D721Med (cell line): ENCODE measurements around the gene TIAM1.
A peak's percentile ranks its signal among the peaks of the same experiment; 100 is the strongest.

Source experiments
- DNase-seq: peaks from one replicate; pipeline ENCODE4 v3.0.0; 2011; ENCODE audit warnings: low spot score; ENCODE audit not compliant: insufficient read length
- FAIRE-seq: peaks from 2 replicates; lab custom pipeline; 2011; peaks lifted over from hg19 to GRCh38; lab: Jason Lieb, UNC
- CTCF ChIP-seq: IDR thresholded peaks from 2 replicates; pipeline ENCODE4 v1.5.1; 2012; ENCODE audit warnings: mild to moderate bottlenecking, control low read depth; ENCODE audit not compliant: insufficient read depth; ENCODE audit errors: missing control alignments

The TIAM1 gene

GRCh38 chr21:31103571-31104265 lies 240.3 kb downstream of the TIAM1 start:
- FAIRE-seq (no peak), DNase-seq (no peak)
- no peak for TF ChIP-seq CTCF

- TF ChIP-seq CTCF = no peak
- DNase-seq = no peak
- no peak for FAIRE-seq
Measured at GRCh38 chr21:31103163-31103562, 240.9 kb downstream of the TIAM1 start.

- no peak for DNase-seq
- FAIRE-seq = no peak
- TF ChIP-seq CTCF = no peak
Measured at GRCh38 chr21:31099122-31099521, 244.9 kb downstream of the TIAM1 start.

- no peak for FAIRE-seq
- peak; percentile 95 for TF ChIP-seq CTCF
- no peak for DNase-seq
Measured at GRCh38 chr21:31098576-31099005, 245.5 kb downstream of the TIAM1 start.

GRCh38 chr21:31092832-31093625 lies 251.0 kb downstream of the TIAM1 start:
- DNase-seq (no peak), FAIRE-seq (no peak)
- TF ChIP-seq CTCF = no peak

- no peak for DNase-seq
- FAIRE-seq = no peak
- TF ChIP-seq CTCF = no peak
Measured at GRCh38 chr21:31090376-31090775, 253.7 kb downstream of the TIAM1 start.

- DNase-seq (no peak), FAIRE-seq (no peak)
- no peak for TF ChIP-seq CTCF
Measured at GRCh38 chr21:31088474-31088751, 255.6 kb downstream of the TIAM1 start.
